ENCODE results near the gene SLAMF9.

The SLAMF9 gene

GRCh38 chr1:159978107-159978398, 24.0 kb upstream of the SLAMF9 start:
- H3K27ac ChIP-seq, result no peak overlapping the region
- TF ChIP-seq ZFX (IDR thresholded peaks at IDR 0.05; ENCODE audit: borderline replicate concordance) (no peak), CTCF (IDR thresholded peaks at IDR 0.05) (no peak)

GRCh38 chr1:159977364-159978106, 23.5 kb upstream of the SLAMF9 start:
- TF ChIP-seq ZFX (IDR thresholded peaks at IDR 0.05; ENCODE audit: borderline replicate concordance) (no peak), CTCF (IDR thresholded peaks at IDR 0.05) (no peak)
- no peak overlapping the region for H3K27ac ChIP-seq

GRCh38 chr1:159974350-159974965, 20.4 kb upstream of the SLAMF9 start:
- no peak overlapping the region for H3K27ac ChIP-seq
- TF ChIP-seq ZFX (IDR thresholded peaks at IDR 0.05; ENCODE audit: borderline replicate concordance) (no peak), CTCF (IDR thresholded peaks at IDR 0.05) (no peak)

- TF ChIP-seq ZFX (IDR thresholded peaks at IDR 0.05; ENCODE audit: borderline replicate concordance) (no peak), CTCF (IDR thresholded peaks at IDR 0.05) (no peak)
- H3K27ac ChIP-seq, result no peak overlapping the region
Observed at GRCh38 chr1:159973350-159973940, 19.4 kb upstream of the SLAMF9 start.

GRCh38 chr1:159972443-159973205, 18.6 kb upstream of the SLAMF9 start:
- TF ChIP-seq CTCF (IDR thresholded peaks at IDR 0.05), result no peak
- no peak for TF ChIP-seq ZFX (IDR thresholded peaks at IDR 0.05; ENCODE audit: borderline replicate concordance)
- H3K27ac ChIP-seq, result no peak overlapping the region

GRCh38 chr1:159970932-159971342, 16.9 kb upstream of the SLAMF9 start:
- no peak overlapping the region for H3K27ac ChIP-seq
- no peak for TF ChIP-seq CTCF (IDR thresholded peaks at IDR 0.05)
- no peak for TF ChIP-seq ZFX (IDR thresholded peaks at IDR 0.05; ENCODE audit: borderline replicate concordance)

Data from 22Rv1 (cell line).